Stimulated activated CD4-positive, alpha-beta T cell treated with anti-CD3 and anti-CD28 coated beads, Interleukin-1b, Interleukin-23, amount 100 ng/mL, for 4 hours (primary cell): ENCODE data around the gene ADGRA3.

Experiments
- DNase-seq, 2 donors: peaks; one replicate each; pipeline ENCODE4 v3.0.0-alpha.2; 2020; ENCODE audit warnings: low read depth in 2 of 2

The ADGRA3 gene

DNA sequence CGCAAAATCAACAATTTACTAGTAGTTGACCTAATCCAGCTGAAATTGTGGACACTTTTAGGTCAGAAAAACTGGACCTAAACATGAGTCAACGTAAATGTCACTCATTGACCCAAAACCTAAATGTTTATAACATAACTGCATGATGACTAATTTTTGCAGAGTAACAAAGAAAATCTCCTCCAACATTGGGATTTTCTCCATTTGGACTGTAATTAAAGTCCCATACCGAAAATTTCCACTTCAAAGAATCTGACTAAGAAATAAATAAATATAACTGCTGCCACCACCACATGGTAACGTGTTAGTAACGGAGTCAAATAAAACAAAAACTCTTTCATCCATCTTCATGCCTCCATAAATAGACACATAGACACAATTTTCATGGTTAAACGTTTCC lies 1.9 kb downstream of the ADGRA3 start:
- no peak for DNase-seq

DNA sequence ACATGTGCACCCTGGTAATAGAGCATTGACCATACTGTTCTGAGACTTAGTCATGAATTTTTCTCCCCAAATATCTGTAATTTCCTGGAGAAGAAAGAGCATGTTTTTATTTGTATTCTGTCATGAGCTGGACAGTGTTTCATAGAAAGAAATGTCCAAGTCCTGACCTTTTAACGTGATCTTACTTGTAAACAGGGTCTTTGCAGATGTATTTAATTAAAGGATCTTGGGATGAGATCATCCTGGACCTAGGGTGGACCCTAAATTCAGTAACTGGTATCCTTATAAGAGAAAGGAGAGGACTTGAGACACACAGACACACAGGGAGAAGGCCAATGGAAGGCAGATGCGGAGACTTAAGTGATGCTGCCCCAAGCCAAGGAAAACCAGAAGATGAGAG lies 3.6 kb downstream of the ADGRA3 start:
- DNase-seq, result no peak

DNA sequence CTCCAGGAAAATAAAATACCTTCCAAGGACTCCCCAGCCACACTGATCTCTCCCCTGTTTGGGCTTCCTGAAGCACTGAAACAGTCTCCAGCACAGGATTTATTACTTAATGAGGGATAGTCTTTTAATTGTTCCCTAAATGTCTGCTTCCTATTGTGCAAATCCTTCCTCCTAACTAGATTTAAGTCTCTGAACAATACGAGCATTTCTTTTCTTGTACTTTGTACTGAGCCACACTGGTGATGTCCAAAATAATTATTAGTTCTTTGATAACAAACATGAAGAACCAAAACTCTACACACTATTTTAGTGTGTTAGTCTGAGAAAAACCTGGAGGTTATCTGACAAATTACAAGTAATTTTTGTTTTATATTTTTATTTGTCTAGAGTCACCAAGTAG lies 5.1 kb downstream of the ADGRA3 start:
- no peak for DNase-seq

GRCh38 chr4:22508376-22508775 lies 7.5 kb downstream of the ADGRA3 start:
- DNase-seq, result no peak

DNA sequence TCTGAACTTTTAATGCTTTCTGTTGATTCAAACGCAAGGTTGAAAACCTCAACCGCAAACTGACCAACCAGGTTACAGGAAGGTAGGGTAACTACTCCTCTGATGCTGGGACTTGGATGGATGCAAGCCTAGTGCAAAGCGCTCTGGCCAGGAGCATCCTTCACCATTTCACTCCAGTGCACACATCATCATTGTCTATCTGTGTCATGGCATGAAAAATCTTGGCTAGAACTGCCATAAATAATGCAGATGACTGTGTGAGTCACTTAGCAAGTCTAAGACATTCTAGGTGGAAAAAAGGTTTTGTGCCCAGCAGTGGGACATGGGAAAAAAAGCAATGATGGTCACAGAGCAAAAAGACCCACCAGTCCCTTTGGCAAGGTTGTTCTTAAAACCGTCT lies 10.9 kb downstream of the ADGRA3 start:
- no peak for DNase-seq

GRCh38 chr4:22504447-22504846 lies 11.4 kb downstream of the ADGRA3 start:
- DNase-seq, result no peak

DNA sequence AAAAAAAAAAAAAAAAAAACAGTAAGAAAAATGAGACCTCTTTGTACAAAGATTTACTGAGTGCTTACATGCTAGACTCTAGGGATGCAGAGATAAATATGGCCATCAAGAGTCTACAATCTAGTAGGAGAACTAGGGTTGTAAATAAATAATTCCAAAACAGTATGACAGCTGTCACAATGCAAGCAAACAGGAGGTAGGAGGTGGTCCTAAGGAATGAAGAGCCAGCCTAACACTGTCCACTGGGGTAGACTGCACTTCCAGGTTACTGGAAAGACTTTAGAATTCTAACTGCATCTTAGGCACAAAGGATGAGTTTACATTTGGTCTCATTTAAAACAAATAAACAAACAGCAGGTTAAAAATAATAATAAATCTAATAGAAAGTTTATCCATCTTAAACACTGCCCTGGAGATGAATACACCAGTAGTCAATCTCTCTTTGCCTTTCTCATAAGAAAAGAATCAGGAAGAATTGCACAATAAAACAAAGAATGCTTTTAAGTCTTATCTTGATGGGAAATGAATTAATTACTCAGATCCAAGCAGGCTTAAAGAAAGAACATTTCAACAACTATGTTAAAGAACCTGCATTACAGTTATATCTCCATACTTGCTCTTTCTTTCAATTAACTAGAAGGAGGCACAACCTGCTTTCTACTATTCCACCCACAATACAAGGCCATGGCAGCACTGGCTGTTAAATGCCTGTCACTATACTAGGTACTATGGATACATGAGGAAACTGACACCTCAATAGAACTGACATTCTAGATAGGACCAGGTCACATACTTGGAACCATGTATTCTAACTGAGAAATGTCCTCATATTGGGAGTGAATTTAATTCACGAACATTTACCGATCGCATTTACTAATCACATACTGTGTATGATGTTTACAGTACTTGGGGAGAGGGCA lies 12.7 kb downstream of the ADGRA3 start:
- no peak for DNase-seq

DNA sequence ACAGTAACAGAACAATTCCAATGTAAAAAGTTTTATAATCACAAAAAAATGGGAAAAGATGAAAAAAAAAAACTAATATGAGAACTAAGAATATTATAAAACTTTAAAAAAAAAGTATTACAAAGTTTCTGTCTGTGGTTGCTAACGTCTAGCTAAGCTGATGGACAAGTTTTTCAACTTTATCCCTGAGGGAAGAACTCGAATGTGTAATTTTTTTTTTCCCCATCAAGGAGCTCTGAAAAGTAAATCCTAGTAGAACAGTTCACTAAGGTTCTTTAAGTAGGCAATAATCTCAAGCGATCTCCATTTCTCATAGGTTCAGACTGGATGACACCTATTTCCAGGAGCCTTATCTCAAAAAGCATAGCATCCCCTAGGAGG lies 14.2 kb downstream of the ADGRA3 start:
- DNase-seq, result no peak

GRCh38 chr4:22500831-22501714 lies 14.8 kb downstream of the ADGRA3 start:
- no peak for DNase-seq

GRCh38 chr4:22500128-22500611 lies 15.7 kb downstream of the ADGRA3 start:
- no peak for DNase-seq

- DNase-seq, result no peak
Measured at GRCh38 chr4:22498866-22499265, 17.0 kb downstream of the ADGRA3 start.

- DNase-seq, result no peak
Measured at GRCh38 chr4:22496165-22496813, 19.6 kb downstream of the ADGRA3 start.

DNA sequence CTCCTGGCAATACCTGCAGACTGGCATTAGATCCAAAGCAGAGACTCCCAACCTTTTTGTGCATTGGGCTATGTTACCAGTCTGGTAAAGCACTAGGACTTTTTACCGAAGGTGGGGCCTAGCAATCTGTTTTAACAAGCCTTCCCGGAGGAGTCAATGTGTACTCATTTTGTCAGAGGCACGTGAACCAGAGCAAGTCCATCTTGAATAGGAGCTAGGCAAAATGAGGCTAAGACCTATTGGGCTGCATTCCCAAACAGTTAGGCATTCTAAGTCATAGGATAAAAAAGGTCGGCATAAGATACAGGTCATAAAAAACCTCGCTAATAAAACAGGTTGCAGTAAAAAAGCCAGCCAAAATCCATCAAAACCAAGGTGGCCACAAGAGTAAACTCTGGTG lies 22.3 kb downstream of the ADGRA3 start:
- DNase-seq, result no peak

- DNase-seq, result no peak
Measured at GRCh38 chr4:22492987-22493386, 22.9 kb downstream of the ADGRA3 start.

DNA sequence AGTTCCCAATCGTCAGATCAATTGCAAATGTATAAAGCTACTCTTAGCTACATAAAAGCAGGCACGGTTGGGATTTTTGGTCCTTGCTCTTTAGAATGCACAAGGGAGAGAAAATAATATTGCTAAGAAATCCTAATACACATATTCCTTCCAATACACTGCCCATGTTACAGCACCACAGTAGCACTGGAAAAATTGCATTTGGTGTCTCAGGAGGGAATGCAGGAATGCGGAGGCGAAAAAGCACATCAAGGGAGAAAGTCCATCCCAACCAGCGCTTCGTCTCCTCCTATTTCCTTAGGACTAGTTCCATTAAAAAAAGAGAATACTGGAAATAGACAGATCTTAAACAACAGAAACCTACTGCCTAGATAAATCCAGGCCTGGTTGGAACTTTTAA lies 23.9 kb downstream of the ADGRA3 start:
- no peak for DNase-seq

DNA sequence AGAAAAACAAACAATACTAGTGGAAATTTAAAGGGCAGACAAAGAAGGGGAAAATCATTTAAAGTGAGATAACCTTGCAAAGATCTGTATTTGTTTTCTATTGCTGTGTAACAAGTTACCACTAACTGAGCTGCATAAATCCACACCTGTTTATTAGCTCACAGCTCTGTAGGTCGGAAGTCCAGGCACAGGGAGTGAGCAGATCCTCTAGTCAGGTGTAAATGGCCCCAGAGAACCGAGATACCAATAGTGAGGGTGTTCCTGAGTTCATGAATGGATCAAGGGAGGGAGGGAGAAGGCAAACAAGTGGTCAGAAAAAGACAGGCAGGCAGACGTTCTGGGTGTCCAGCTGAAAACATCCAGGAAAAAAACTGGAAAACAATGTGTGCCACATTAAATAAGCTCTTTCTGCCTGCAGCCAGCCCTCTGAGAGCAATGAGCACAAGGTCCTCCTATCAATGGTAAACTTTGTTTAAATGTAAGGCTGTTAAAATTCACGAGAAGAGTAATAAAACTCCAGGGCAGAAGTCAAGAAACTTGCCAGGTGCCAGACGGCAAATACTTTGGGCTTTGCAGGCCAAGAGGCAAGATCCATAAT lies 25.0 kb downstream of the ADGRA3 start:
- DNase-seq, result no peak

DNA sequence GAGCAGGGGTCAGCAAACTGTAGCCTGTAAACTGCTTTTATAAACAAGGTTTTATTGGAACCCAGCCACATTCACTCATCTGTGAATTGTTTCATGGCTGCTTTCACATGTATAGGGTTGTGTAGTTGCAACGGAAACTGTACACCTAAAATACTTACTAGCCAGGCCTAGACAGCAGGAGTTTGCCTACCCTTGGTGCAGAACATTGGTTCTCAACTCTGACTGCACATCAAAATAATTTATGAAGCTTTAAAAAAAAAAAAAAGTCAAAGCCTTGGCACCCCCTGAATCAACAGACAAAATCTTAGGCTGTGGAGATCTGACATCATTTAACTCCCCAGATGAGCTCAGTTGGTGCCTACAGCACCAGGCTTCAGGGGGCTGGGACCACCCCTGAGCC lies 27.8 kb downstream of the ADGRA3 start:
- no peak for DNase-seq

DNA sequence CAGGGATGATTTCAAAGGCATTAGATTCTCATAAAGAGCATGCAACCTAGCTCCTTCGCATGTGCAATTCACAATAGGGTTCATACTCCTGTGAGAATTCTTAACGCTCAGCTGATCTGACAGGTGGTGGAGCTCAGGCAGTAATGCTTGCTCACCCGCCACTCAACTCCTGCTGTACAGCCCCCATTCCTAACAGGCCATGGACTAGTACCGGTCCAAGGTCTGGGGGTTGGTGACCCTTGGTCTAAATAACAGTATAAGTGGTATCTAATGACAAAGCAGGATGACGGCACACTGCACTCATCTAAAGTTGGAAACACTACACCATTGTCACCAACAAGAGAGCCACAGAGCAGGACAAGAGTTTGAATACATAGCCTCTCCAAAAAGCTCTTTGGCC lies 28.5 kb downstream of the ADGRA3 start:
- DNase-seq, result no peak

- no peak for DNase-seq
Measured at GRCh38 chr4:22486276-22486675, 29.6 kb downstream of the ADGRA3 start.

- DNase-seq, result no peak
Measured at GRCh38 chr4:22485737-22486136, 30.1 kb downstream of the ADGRA3 start.

GRCh38 chr4:22483551-22483981 lies 32.3 kb downstream of the ADGRA3 start:
- DNase-seq, result no peak
